ENCODE data around the gene ZFR.

ZFR gene

GRCh38 chr5:32444431-32445286 is at the start of gene ZFR:
ZFR (minus strand) TSS chr5:32444740; CDS start chr5:32444658, 82 bp downstream.
- DNase-seq (ENCODE audit: low read depth in 3 of 3), result peak; percentile 86 to 91 (median 90)

GRCh38 chr5:32490972-32491557 is 46.5 kb upstream of the ZFR start:
- DNase-seq (ENCODE audit: low read depth in 3 of 3), result no peak

- DNase-seq (ENCODE audit: low read depth in 3 of 3), result peak; percentile 37 to 63 (median 50)
Measured at GRCh38 chr5:32489791-32490562, 45.4 kb upstream of the ZFR start.

GRCh38 chr5:32487424-32487823 is 42.9 kb upstream of the ZFR start:
- DNase-seq (ENCODE audit: low read depth in 3 of 3), result no peak

GRCh38 chr5:32487008-32487407 is 42.5 kb upstream of the ZFR start:
- DNase-seq (ENCODE audit: low read depth in 3 of 3), result no peak

GRCh38 chr5:32482193-32482592 is 37.7 kb upstream of the ZFR start:
- no peak for DNase-seq (ENCODE audit: low read depth in 3 of 3)

GRCh38 chr5:32479096-32479495 is 34.6 kb upstream of the ZFR start:
- no peak for DNase-seq (ENCODE audit: low read depth in 3 of 3)

GRCh38 chr5:32476891-32477290 is 32.4 kb upstream of the ZFR start:
- no peak for DNase-seq (ENCODE audit: low read depth in 3 of 3)

- DNase-seq (ENCODE audit: low read depth in 3 of 3), result no peak
Measured at GRCh38 chr5:32475334-32476097, 31.0 kb upstream of the ZFR start.

- no peak for DNase-seq (ENCODE audit: low read depth in 3 of 3)
Measured at GRCh38 chr5:32474209-32474854, 29.8 kb upstream of the ZFR start.

- DNase-seq (ENCODE audit: low read depth in 3 of 3), result no peak
Measured at GRCh38 chr5:32473072-32473471, 28.5 kb upstream of the ZFR start.

- DNase-seq (ENCODE audit: low read depth in 3 of 3), result no peak
Measured at GRCh38 chr5:32471784-32472183, 27.2 kb upstream of the ZFR start.

GRCh38 chr5:32465076-32465475 is 20.5 kb upstream of the ZFR start:
- DNase-seq (ENCODE audit: low read depth in 3 of 3), result no peak

- DNase-seq (ENCODE audit: low read depth in 3 of 3), result peak; percentile 7 to 27 (median 9)
Measured at GRCh38 chr5:32462618-32463017, 18.1 kb upstream of the ZFR start.

GRCh38 chr5:32461441-32462120 is 17.0 kb upstream of the ZFR start:
- DNase-seq (ENCODE audit: low read depth in 3 of 3), result no peak

GRCh38 chr5:32460702-32461101 is 16.2 kb upstream of the ZFR start:
- no peak for DNase-seq (ENCODE audit: low read depth in 3 of 3)

GRCh38 chr5:32458880-32459495 is 14.4 kb upstream of the ZFR start:
- DNase-seq (ENCODE audit: low read depth in 3 of 3), result no peak

GRCh38 chr5:32455311-32455710 is 10.8 kb upstream of the ZFR start:
- no peak for DNase-seq (ENCODE audit: low read depth in 3 of 3)

GRCh38 chr5:32454821-32455220 is 10.3 kb upstream of the ZFR start:
- DNase-seq (ENCODE audit: low read depth in 3 of 3), result no peak

- no peak for DNase-seq (ENCODE audit: low read depth in 3 of 3)
Measured at GRCh38 chr5:32453916-32454315, 9.4 kb upstream of the ZFR start.

All from stimulated activated CD4-positive, alpha-beta T cell treated with anti-CD3 and anti-CD28 coated beads, TNF-alpha, amount 100 ng/mL, for 4 hours (primary cell).